GM23248 (cell line): ENCODE data around the gene ALDH1A2. TPM values are rescaled to one million over a fixed set of nuclear protein-coding genes. Genes with fewer than 3 reads are reported as not detected.
"Not testable (repeated sequence)": the region's sequence is repeated elsewhere in the genome, so short reads cannot be mapped to it uniquely, and the experiment has no call there.

Experiments
- DNase-seq: peaks from one replicate; pipeline ENCODE4 v3.0.0-alpha.2; 2015
- H2AFZ ChIP-seq: fragments of 200-600 bp; sonication (generic); 2 replicates; pipeline ENCODE4 v1.6.1; 2016; ENCODE audit warnings: antibody characterized with exemption
- H3F3A ChIP-seq: fragments of 200-600 bp; sonication (generic); 2 replicates; pipeline ENCODE4 v1.6.1; 2016; ENCODE audit warnings: mild to moderate bottlenecking, antibody characterized with exemption, mixed run types; ENCODE audit not compliant: insufficient read depth
- H3K27ac ChIP-seq: fragments of 200-600 bp; sonication (generic); 2 replicates; pipeline ENCODE4 v1.5.1; 2016; ENCODE audit warnings: mild to moderate bottlenecking
- H3K27me3 ChIP-seq: fragments of 200-600 bp; sonication (generic); replicated peaks from 2 replicates; pipeline ENCODE4 v1.6.1; 2016; ENCODE audit warnings: mild to moderate bottlenecking; ENCODE audit not compliant: insufficient read depth
- H3K36me3 ChIP-seq: fragments of 200-600 bp; sonication (generic); 2 replicates; pipeline ENCODE4 v1.6.1; 2016; ENCODE audit warnings: low read depth, mild to moderate bottlenecking
- H3K4me1 ChIP-seq: fragments of 200-600 bp; sonication (generic); 2 replicates; pipeline ENCODE4 v1.6.1; 2016; ENCODE audit warnings: mild to moderate bottlenecking; ENCODE audit not compliant: insufficient read depth
- H3K4me2 ChIP-seq: fragments of 200-600 bp; sonication (generic); one replicate; pipeline ENCODE4 v1.6.1; 2016; ENCODE audit warnings: mild to moderate bottlenecking; ENCODE audit not compliant: unreplicated experiment
- H3K4me3 ChIP-seq: fragments of 200-600 bp; sonication (generic); 2 replicates; pipeline ENCODE4 v1.5.1; 2016; ENCODE audit warnings: mild to moderate bottlenecking
- H3K79me2 ChIP-seq: fragments of 200-600 bp; sonication (generic); 2 replicates; pipeline ENCODE4 v1.6.1; 2016; ENCODE audit warnings: mild to moderate bottlenecking; ENCODE audit not compliant: insufficient read depth
- H3K9ac ChIP-seq: fragments of 200-600 bp; sonication (generic); 2 replicates; pipeline ENCODE4 v1.6.1; 2016; ENCODE audit warnings: mild to moderate bottlenecking
- H3K9me2 ChIP-seq: fragments of 200-600 bp; sonication (generic); 2 replicates; pipeline ENCODE4 v1.6.1; 2016; ENCODE audit warnings: mixed run types, mild to moderate bottlenecking, moderate library complexity; ENCODE audit not compliant: insufficient read depth
- H3K9me3 ChIP-seq: fragments of 200-600 bp; sonication (generic); one replicate; pipeline ENCODE4 v1.6.1; 2017; ENCODE audit warnings: low read depth
- H4K20me1 ChIP-seq: fragments of 200-600 bp; sonication (generic); 2 replicates; pipeline ENCODE4 v1.6.0; 2016; ENCODE audit not compliant: insufficient read depth
- EZH2 ChIP-seq: fragments of 200-600 bp; sonication (generic); IDR thresholded peaks from 2 replicates; pipeline ENCODE4 v1.6.1; 2018; ENCODE audit warnings: antibody characterized with exemption, mild to moderate bottlenecking; ENCODE audit not compliant: insufficient read depth, poor library complexity, severe bottlenecking
- EZH2phosphoT487 ChIP-seq: fragments of 200-600 bp; sonication (generic); IDR thresholded peaks from 2 replicates; pipeline ENCODE4 v1.6.1; 2018; ENCODE audit warnings: antibody characterized with exemption, moderate library complexity, mild to moderate bottlenecking, low read depth; ENCODE audit not compliant: insufficient read depth
- WGBS, 2 experiments: methylation state at CpG; one replicate each; pipeline ENCODE4 v1.1.6; 2015 to 2017; ENCODE audit warnings: low lambda C conversion rate in 2 of 2, low coverage in 1 of 2; ENCODE audit errors: missing lambda C conversion rate in 2 of 2; 5-methylcytosine and 5-hydroxymethylcytosine counted together
- in situ Hi-C: fragments of 300-500 bp; cut with MboI; formaldehyde crosslinking; loops from 2 replicates; pipeline ENCODE4 v1.15.0; 2020
- polyA plus RNA-seq: library from polyadenylated mRNA; unstranded; fragments of >200 nt; fragmentation: Nextera tagmentation; extraction: Ambion mirVana; gene quantifications from 2 replicates; pipeline ENCODE4 v1.2.1, GENCODE V29; 2016
- total RNA-seq: library from RNA; depleted of rRNA; stranded (reverse); fragments of >200 nt; shearing (Covaris generic); gene quantifications from 2 replicates; pipeline ENCODE4 v1.2.3, GENCODE V29; 2014; rRNA removed

ALDH1A2 gene
- total RNA-seq, result 0.11 TPM in 1 of 2 replicates, not detected in the other
- 0.39 and 0.68 TPM in 2 replicates for polyA plus RNA-seq

GRCh38 chr15:58065445-58066041 lies at the start of gene ALDH1A2:
ALDH1A2 (minus strand) TSS chr15:58065711; CDS start chr15:58065650, 61 bp downstream.
- H2AFZ ChIP-seq, result 0 out of 2 replicates have a peak within 1 kb of the TSS, but pooled peaks have one; percentile 45
- no peaks in the 10 kb centered on the region for H3F3A ChIP-seq
- DNase-seq, result no peak
- H3K27me3 ChIP-seq, result peaks cover 66% of the 10 kb centered on the region
- no peaks in the 10 kb centered on the region for H3K4me1 ChIP-seq
- no peaks in the 10 kb centered on the region for H3K36me3 ChIP-seq
- no peaks in the 10 kb centered on the region for H3K9me3 ChIP-seq
- H3K79me2 ChIP-seq, result no peaks in the 10 kb centered on the region
- no peaks in the 10 kb centered on the region for H3K9me2 ChIP-seq
- in situ Hi-C loops, result loop anchor here (10.0 kb wide), 1 partner anchor 511 kb away; no protein-coding TSS in a partner anchor
- H4K20me1 ChIP-seq, result no peaks in the 10 kb centered on the region
- H3K9ac ChIP-seq, result no peak within 1 kb of the TSS
- no peak within 1 kb of the TSS for H3K27ac ChIP-seq
- TF ChIP-seq EZH2phosphoT487 (no peak), EZH2 (peak; percentile 90)
- 12 to 13% methylated on average over 53 to 69 of the region's 75 CpGs for WGBS, 2 experiments
- no peak within 1 kb of the TSS for H3K4me3 ChIP-seq
- no peak within 1 kb of the TSS for H3K4me2 ChIP-seq

- no peak for DNase-seq
- no peaks in the 10 kb centered on the region for H3K4me1 ChIP-seq
- H2AFZ ChIP-seq, result no peak overlapping the region
- in situ Hi-C loops, result no loop called here
- no peaks in the 10 kb centered on the region for H3K9me2 ChIP-seq
- no peaks in the 10 kb centered on the region for H4K20me1 ChIP-seq
- no peak overlapping the region for H3K4me3 ChIP-seq
- H3K79me2 ChIP-seq, result no peaks in the 10 kb centered on the region
- H3K27me3 ChIP-seq, result no peaks in the 10 kb centered on the region; the same call in 1 of the 2 replicates
- H3K9me3 ChIP-seq, result no peaks in the 10 kb centered on the region
- no peak overlapping the region for H3K27ac ChIP-seq
- no peaks in the 10 kb centered on the region for H3F3A ChIP-seq
- no peaks in the 10 kb centered on the region for H3K36me3 ChIP-seq
- no peak overlapping the region for H3K9ac ChIP-seq
- TF ChIP-seq EZH2, result no peak
- TF ChIP-seq EZH2phosphoT487, result no peak
- no peak overlapping the region for H3K4me2 ChIP-seq
Observed at GRCh38 chr15:58114812-58115211, 49.3 kb upstream of the ALDH1A2 start.

GRCh38 chr15:58114388-58114787 lies 48.9 kb upstream of the ALDH1A2 start:
- Histone ChIP-seq H3K27ac (no peak overlapping the region), H2AFZ (no peak overlapping the region), H3F3A (no peaks in the 10 kb centered on the region), H3K9me2 (no peaks in the 10 kb centered on the region), H4K20me1 (no peaks in the 10 kb centered on the region), H3K9me3 (no peaks in the 10 kb centered on the region), H3K27me3 (no peaks in the 10 kb centered on the region; the same call in 1 of the 2 replicates), H3K9ac (no peak overlapping the region), H3K4me3 (no peak overlapping the region), H3K4me1 (no peaks in the 10 kb centered on the region), H3K79me2 (no peaks in the 10 kb centered on the region), H3K4me2 (no peak overlapping the region), H3K36me3 (no peaks in the 10 kb centered on the region)
- no peak for DNase-seq
- 60 to 78% methylated on average over 3 of the region's 3 CpGs for WGBS, 2 experiments
- in situ Hi-C loops, result no loop called here
- TF ChIP-seq EZH2phosphoT487 (no peak), EZH2 (no peak)

GRCh38 chr15:58113358-58113757 lies 47.8 kb upstream of the ALDH1A2 start:
- H3K36me3 ChIP-seq, H3K79me2 ChIP-seq, DNase-seq, H3K27ac ChIP-seq, in situ Hi-C loops, H3K9me2 ChIP-seq, H3K4me2 ChIP-seq, H4K20me1 ChIP-seq, H3F3A ChIP-seq, H3K9ac ChIP-seq, H3K4me3 ChIP-seq, H3K4me1 ChIP-seq, H3K9me3 ChIP-seq, H2AFZ ChIP-seq: not testable (repeated sequence)
- peaks cover 10% of the 10 kb centered on the region for H3K27me3 ChIP-seq
- 32 to 33% methylated on average over 5 of the region's 5 CpGs for WGBS, 2 experiments

- no peak overlapping the region for H3K4me3 ChIP-seq
Observed at GRCh38 chr15:58111718-58112104, 46.2 kb upstream of the ALDH1A2 start.

More at GRCh38 chr15:58111718-58112104, 46.2 kb upstream of the ALDH1A2 start:
- no peak for DNase-seq
- WGBS, 2 experiments, result 86 to 93% methylated on average over 5 of the region's 5 CpGs
- H3K27me3 ChIP-seq, result peaks cover 11% of the 10 kb centered on the region
- no peak overlapping the region for H2AFZ ChIP-seq
- no peak overlapping the region for H3K4me2 ChIP-seq
- no peak overlapping the region for H3K9ac ChIP-seq
- no peaks in the 10 kb centered on the region for H3K9me2 ChIP-seq
- TF ChIP-seq EZH2, result no peak
- TF ChIP-seq EZH2phosphoT487, result no peak
- H3K36me3 ChIP-seq, result no peaks in the 10 kb centered on the region
- no peaks in the 10 kb centered on the region for H3K4me1 ChIP-seq
- in situ Hi-C loops, result no loop called here
- H3F3A ChIP-seq, result no peaks in the 10 kb centered on the region
- no peak overlapping the region for H3K27ac ChIP-seq
- H4K20me1 ChIP-seq, result no peaks in the 10 kb centered on the region
- no peaks in the 10 kb centered on the region for H3K9me3 ChIP-seq
- no peaks in the 10 kb centered on the region for H3K79me2 ChIP-seq
